HepG2 (cell line): ENCODE results near the gene CAPN15. TPM values are rescaled to one million over a fixed set of nuclear protein-coding genes. Genes with fewer than 3 reads are reported as not detected.

Experiments
- ATAC-seq: fragments of 200-7000 bp; cut with Tn5 transposase; 3 replicates; pipeline ENCODE4 v1.9.1; 2020; ENCODE audit warnings: mild to moderate bottlenecking, moderate library complexity
- BruUV-seq: library from RNA; stranded (reverse); fragments of 400-500 nt; replicated peaks from 2 replicates; lab custom pipeline; 2021; lab: Mats Ljungman, UMichigan
- CTCF ChIA-PET: fragments of 300-600 bp; formaldehyde crosslinking; extraction: SDS; loops from one replicate; lab custom pipeline; 2021; ENCODE audit warnings: low total read pairs, inconsistent platforms, low intra/inter-chr PET ratio; lab: Yijun Ruan, JAX
- POLR2A ChIA-PET: fragments of 350-600 bp; sonication (Branson Sonifier 250); formaldehyde crosslinking; loops from one replicate; lab custom pipeline; 2020; ENCODE audit warnings: antibody characterized with exemption, inconsistent platforms; lab: Yijun Ruan, JAX
- DNase-seq: peaks from one replicate; pipeline ENCODE4 v3.0.0-alpha.2; 2015; ENCODE audit warnings: low spot score
- FAIRE-seq: peaks from 3 replicates; lab custom pipeline; 2011; peaks lifted over from hg19 to GRCh38; lab: Jason Lieb, UNC
- H2AFZ ChIP-seq: one replicate; pipeline ENCODE4 v1.6.1; 2011; ENCODE audit warnings: low read length, inconsistent platforms
- H3K27ac ChIP-seq: fragments of 300-600 bp; 3 replicates; pipeline ENCODE4 v1.8.0; 2011; ENCODE audit warnings: mixed run types, mild to moderate bottlenecking, mixed read lengths, low read length, inconsistent platforms; ENCODE audit not compliant: insufficient read depth; ENCODE audit errors: extremely low read length
- H3K27me3 ChIP-seq, 2 experiments: fragments of 200-600 bp in 1 of 2; 2 replicates in 1 of 2; 3 replicates in 1 of 2; pipeline versions ENCODE4 v1.6.0 to v1.8.0; 2011; ENCODE audit warnings: low read length in 2 of 2, mild to moderate bottlenecking in 2 of 2, moderate library complexity in 2 of 2, inconsistent platforms in 1 of 2; ENCODE audit not compliant: insufficient read depth in 2 of 2, control insufficient read depth in 1 of 2
- H3K36me3 ChIP-seq, 2 experiments: fragments of 200-600 bp in 1 of 2; replicated peaks in 1 of 2; 2 replicates in 1 of 2; 3 replicates in 1 of 2; pipeline versions ENCODE4 v1.5.1 to v1.8.0; 2011; ENCODE audit warnings: low read length in 2 of 2, inconsistent platforms in 1 of 2; ENCODE audit not compliant: insufficient read depth in 2 of 2, control insufficient read depth in 1 of 2
- H3K4me1 ChIP-seq: 2 replicates; pipeline ENCODE4 v1.5.1; 2012; ENCODE audit warnings: low read length, inconsistent platforms; ENCODE audit not compliant: insufficient read depth
- H3K4me2 ChIP-seq: 2 replicates; pipeline ENCODE4 v1.6.0; 2011; ENCODE audit warnings: low read depth, low read length, inconsistent platforms
- H3K4me3 ChIP-seq, 3 experiments: fragments of 200-600 bp in 1 of 3; sonication (generic), shearing (Covaris generic) in 1 of 3; replicated peaks in 1 of 3; 2 replicates each; pipeline ENCODE4 v1.5.1; 2011 to 2016; ENCODE audit warnings: low read length in 3 of 3, inconsistent platforms in 2 of 3, low read depth in 2 of 3, mild to moderate bottlenecking in 2 of 3, control low read depth in 1 of 3, mixed read lengths in 1 of 3; ENCODE audit not compliant: insufficient read depth in 1 of 3
- H3K79me2 ChIP-seq: one replicate; pipeline ENCODE4 v1.6.1; 2011; ENCODE audit warnings: low read length, inconsistent platforms; ENCODE audit not compliant: insufficient read depth
- H3K9ac ChIP-seq: 2 replicates; pipeline ENCODE4 v1.6.0; 2011; ENCODE audit warnings: mild to moderate bottlenecking, low read depth, low read length, inconsistent platforms; ENCODE audit not compliant: insufficient read depth
- H3K9me3 ChIP-seq: 2 replicates; pipeline ENCODE4 v1.5.1; 2012; ENCODE audit warnings: mild to moderate bottlenecking, low read length
- H4K20me1 ChIP-seq: 2 replicates; pipeline ENCODE4 v1.6.0; 2011; ENCODE audit warnings: inconsistent platforms, mild to moderate bottlenecking, low read length, moderate library complexity; ENCODE audit not compliant: insufficient read depth
- AGO2 ChIP-seq: fragments of 200-400 bp; formaldehyde crosslinking; optimal IDR thresholded peaks from 2 replicates; pipeline ENCODE3; 2017; ENCODE audit warnings: mild to moderate bottlenecking, low read depth, low read length, moderate library complexity
- ATF4 ChIP-seq, 2 experiments: fragments of 450-650 bp in 1 of 2; sonication (generic) in 1 of 2; formaldehyde crosslinking; IDR thresholded peaks; 2 replicates each; pipeline versions ENCODE4 v1.5.0 to v1.8.0; 2020 to 2022; ENCODE audit warnings: mild to moderate bottlenecking in 1 of 2, missing genetic modification reagents in 1 of 2
- CTCF ChIP-seq: sonication (generic); formaldehyde crosslinking; IDR thresholded peaks from 2 replicates; pipeline ENCODE4 v1.5.0; 2020; ENCODE audit warnings: mild to moderate bottlenecking, missing genetic modification reagents, moderate library complexity
- HHEX ChIP-seq: IDR thresholded peaks from 2 replicates; pipeline ENCODE4 v1.6.1; 2016; ENCODE audit warnings: control low read depth
- MTF1 ChIP-seq: sonication (generic); formaldehyde crosslinking; IDR thresholded peaks from 2 replicates; pipeline ENCODE4 v1.5.0; 2020; ENCODE audit warnings: missing genetic modification reagents
- NFYC ChIP-seq: IDR thresholded peaks from 2 replicates; pipeline ENCODE4 v1.6.1; 2016; ENCODE audit warnings: missing genetic modification reagents, missing compliant biosample characterization
- PATZ1 ChIP-seq: sonication (generic); formaldehyde crosslinking; IDR thresholded peaks from 2 replicates; pipeline ENCODE4 v1.4.0; 2020; ENCODE audit warnings: missing genetic modification reagents
- ZNF616 ChIP-seq: sonication (generic); formaldehyde crosslinking; IDR thresholded peaks from 2 replicates; pipeline ENCODE4 v1.5.0; 2020; ENCODE audit warnings: low read depth, mild to moderate bottlenecking, missing genetic modification reagents
- ZNF776 ChIP-seq: sonication (generic); formaldehyde crosslinking; IDR thresholded peaks from 2 replicates; pipeline ENCODE4 v1.4.0; 2020; ENCODE audit warnings: mild to moderate bottlenecking, missing genetic modification reagents
- ZNF784 ChIP-seq: sonication (generic); formaldehyde crosslinking; IDR thresholded peaks from 2 replicates; pipeline ENCODE4 v1.5.1; 2020; ENCODE audit warnings: missing genetic modification reagents, mild to moderate bottlenecking, borderline replicate concordance
- ZNF841 ChIP-seq: sonication (generic); formaldehyde crosslinking; IDR thresholded peaks from 2 replicates; pipeline ENCODE4 v1.8.1; 2023; ENCODE audit warnings: missing genetic modification reagents, borderline replicate concordance
- WGBS: methylation state at CpG from one replicate; pipeline ENCODE4 v1.1.6; 2017; ENCODE audit warnings: low lambda C conversion rate; 5-methylcytosine and 5-hydroxymethylcytosine counted together
- in situ Hi-C: cut with HindIII; loops from 2 replicates; pipeline ENCODE4 v1.10.0; 2017; ENCODE audit warnings: low pct_unique_long_range_greater_than_20kb; ENCODE audit not compliant: extremely low pct_ligation_motif_present
- intact Hi-C: fragments of 100-400 bp; cut with micrococcal nuclease; formaldehyde crosslinking; loops from one replicate; pipeline ENCODE4 v1.10.0; 2022; ENCODE audit not compliant: unreplicated experiment
- polyA plus RNA-seq, 8 experiments: library from polyadenylated mRNA; depleted of rRNA in 3 of 8; stranded (reverse) in 7 of 8; unstranded in 1 of 8; fragments of >200 nt; fragmentation: Illumina TruSeq in 4 of 8; extraction: Trizol in 4 of 8; gene quantifications; 2 replicates each; pipeline versions ENCODE4 v1.2.1 to v1.2.3, GENCODE V29; 2011 to 2016; ENCODE audit warnings: low read depth in 4 of 8, missing spikeins in 1 of 8, mixed read lengths in 1 of 8; ENCODE audit not compliant: insufficient read depth in 1 of 8
- total RNA-seq, 5 experiments: library from RNA; depleted of rRNA; stranded (reverse); fragments of >200 nt; fragmentation: Illumina TruSeq; extraction: Trizol; gene quantifications; 2 replicates each; pipeline ENCODE4 v1.2.3, GENCODE V29; 2016; ENCODE audit warnings: low read depth in 1 of 5

Gene CAPN15
- total and polyA plus RNA-seq, 2 of the 13 experiments (the other 11 are each of a cell fraction or from before 2014, with no cell fraction given) = 14.9 to 24.5 TPM

- TF ChIP-seq AGO2 = peak; percentile 33
- TF ChIP-seq ATF4 (CRISPR knock-in tag; IDR thresholded peaks at IDR 0.05) = no peak
- no peaks in the 10 kb centered on the region for H3K79me2 ChIP-seq
- H3K4me2 ChIP-seq = no peak overlapping the region
- H3K4me3 ChIP-seq = no peak overlapping the region
- POLR2A ChIA-PET = no interaction called here
- no peaks in the 10 kb centered on the region for H3K27me3 ChIP-seq
- no peaks in the 10 kb centered on the region for H3K9me3 ChIP-seq
- 100% methylated on average over 1 of the region's 11 CpGs for WGBS
- DNase-seq (no peak), ATAC-seq (no peak), FAIRE-seq (no peak)
- H3K27ac ChIP-seq = no peak overlapping the region
- CTCF ChIA-PET = no interaction called here
- BruUV-seq = no TSS peak
- H2AFZ ChIP-seq = no peak overlapping the region
- in situ Hi-C loops = no loop called here
- H3K9ac ChIP-seq = no peak overlapping the region
- intact Hi-C loops = no loop called here
- H4K20me1 ChIP-seq = no peaks in the 10 kb centered on the region
- no peaks in the 10 kb centered on the region; the same call in 1 of the 2 replicates for H3K4me1 ChIP-seq
- peaks cover 26 to 68% of the 10 kb centered on the region in 2 experiments; a peak in 4 of 5 replicates for H3K36me3 ChIP-seq
Measured at GRCh38 chr16:515939-516226, 11.6 kb upstream of the CAPN15 start.

GRCh38 chr16:516301-516700, 11.2 kb upstream of the CAPN15 start:
- no peak for TF ChIP-seq ZNF841 (CRISPR knock-in tag)
- TF ChIP-seq NFYC (CRISPR knock-in tag) = no peak
- TF ChIP-seq ZNF616 (CRISPR knock-in tag) = no peak
- TF ChIP-seq PATZ1 = no peak
- TF ChIP-seq ZNF784 = no peak
- no peak for TF ChIP-seq MTF1 (CRISPR knock-in tag)
- TF ChIP-seq HHEX (CRISPR knock-in tag) = no peak
- no peak for TF ChIP-seq CTCF
- no peak for TF ChIP-seq ZNF776 (CRISPR knock-in tag)
- no TSS peak for BruUV-seq
- Histone ChIP-seq H4K20me1 (no peaks in the 10 kb centered on the region), H3K4me2 (no peak overlapping the region), H3K27me3 (no peaks in the 10 kb centered on the region), H2AFZ (no peak overlapping the region), H3K9ac (no peak overlapping the region), H3K27ac (no peak overlapping the region), H3K4me3 (no peak overlapping the region), H3K79me2 (no peaks in the 10 kb centered on the region), H3K36me3 (peaks cover 26 to 71% of the 10 kb centered on the region in 2 experiments; a peak in 4 of 5 replicates), H3K9me3 (no peaks in the 10 kb centered on the region), H3K4me1 (no peaks in the 10 kb centered on the region; the same call in 1 of the 2 replicates)
- ATAC-seq = no peak
- WGBS = 97% methylated on average over 8 of the region's 8 CpGs
- no peak for FAIRE-seq
- intact Hi-C loops = no loop called here
- ChIA-PET CTCF (no interaction called here), POLR2A (interaction anchor here (1.3 kb wide), 1 partner anchor 14 kb away, joined by 5 read pairs; no protein-coding TSS in a partner anchor)
- in situ Hi-C loops = no loop called here
- no peak for DNase-seq
